BLaER1 (cell line): ENCODE results near the gene TGIF2.
A peak's percentile ranks its signal among the peaks of the same experiment; 100 is the strongest.

ENCODE experiments used
- H3K27ac ChIP-seq: shearing (Covaris generic); formaldehyde crosslinking; 2 replicates; pipeline ENCODE4 v1.8.1; 2022
- H3K27me3 ChIP-seq: shearing (Covaris generic); formaldehyde crosslinking; 2 replicates; pipeline ENCODE4 v1.8.1; 2022
- H3K36me3 ChIP-seq: shearing (Covaris generic); formaldehyde crosslinking; 2 replicates; pipeline ENCODE4 v1.8.1; 2022
- H3K4me1 ChIP-seq: shearing (Covaris generic); formaldehyde crosslinking; 2 replicates; pipeline ENCODE4 v1.8.1; 2022
- H3K4me2 ChIP-seq: shearing (Covaris generic); formaldehyde crosslinking; 2 replicates; pipeline ENCODE4 v1.8.1; 2022
- H3K4me3 ChIP-seq: shearing (Covaris generic); formaldehyde crosslinking; 2 replicates; pipeline ENCODE4 v1.8.1; 2022
- H3K9ac ChIP-seq: shearing (Covaris generic); formaldehyde crosslinking; 2 replicates; pipeline ENCODE4 v1.8.1; 2022
- H3K9me3 ChIP-seq: shearing (Covaris generic); formaldehyde crosslinking; 2 replicates; pipeline ENCODE4 v1.8.1; 2022
- H4K20me1 ChIP-seq: shearing (Covaris generic); formaldehyde crosslinking; 2 replicates; pipeline ENCODE4 v1.8.1; 2022
- Cebpa-rat ChIP-seq: shearing (Covaris generic); IDR thresholded peaks from 2 replicates; pipeline ENCODE4 v1.8.1; 2022

The TGIF2 gene

DNA sequence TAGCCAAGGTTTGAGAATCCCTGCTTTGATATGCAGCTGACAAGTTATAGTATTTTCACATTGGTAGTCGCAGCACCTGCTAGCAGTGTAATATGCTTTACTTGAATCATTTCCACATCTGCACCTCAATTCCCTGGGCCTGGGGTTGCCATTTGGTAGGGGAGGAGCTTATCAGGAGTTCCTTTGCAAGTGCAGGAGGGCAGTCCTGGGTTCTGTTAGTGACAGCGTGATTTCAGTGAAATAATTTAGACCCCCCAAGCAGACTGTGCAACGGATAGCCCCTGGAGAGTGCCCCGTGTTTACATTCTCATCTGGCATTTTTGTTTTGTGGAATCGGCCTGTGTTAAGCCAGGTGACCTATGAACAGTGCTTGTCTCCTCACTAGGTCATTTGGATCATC, 38.2 kb downstream of the TGIF2 start:
- Histone ChIP-seq H3K4me2 (no peak overlapping the region), H4K20me1 (peaks cover 37% of the 10 kb centered on the region), H3K4me1 (peaks cover 13% of the 10 kb centered on the region), H3K9me3 (no peaks in the 10 kb centered on the region), H3K27me3 (no peaks in the 10 kb centered on the region), H3K36me3 (peaks cover 84% of the 10 kb centered on the region), H3K4me3 (no peak overlapping the region), H3K9ac (no peak overlapping the region), H3K27ac (no peak overlapping the region)
- TF ChIP-seq Cebpa-rat, result no peak

DNA sequence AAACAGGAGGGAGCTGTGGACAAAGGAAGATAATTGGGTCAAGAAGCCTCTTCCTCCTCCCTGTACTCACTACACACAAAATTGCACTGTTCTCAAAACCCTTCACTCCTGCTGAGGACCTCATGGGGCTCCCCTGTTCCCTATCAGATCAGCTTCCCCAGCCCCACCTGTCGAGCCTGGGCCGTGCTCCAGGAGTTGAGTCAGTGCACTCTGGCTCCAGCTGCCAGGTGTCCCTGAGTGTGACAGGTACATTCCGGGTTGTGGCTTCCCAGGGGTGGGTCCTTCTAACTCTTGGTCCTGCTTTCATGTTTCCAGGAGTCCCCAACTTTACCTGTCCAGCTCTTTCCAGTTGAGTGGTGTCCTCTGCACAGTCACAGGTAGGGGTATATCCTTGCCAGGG, 40.6 kb downstream of the TGIF2 start:
- H3K27me3 ChIP-seq, result no peaks in the 10 kb centered on the region
- peaks cover 17% of the 10 kb centered on the region for H4K20me1 ChIP-seq
- no peak overlapping the region for H3K4me2 ChIP-seq
- H3K9me3 ChIP-seq, result no peaks in the 10 kb centered on the region
- H3K27ac ChIP-seq, result no peak overlapping the region
- no peaks in the 10 kb centered on the region for H3K4me1 ChIP-seq
- no peak overlapping the region for H3K9ac ChIP-seq
- H3K36me3 ChIP-seq, result peaks cover 69% of the 10 kb centered on the region
- no peak overlapping the region for H3K4me3 ChIP-seq
- TF ChIP-seq Cebpa-rat, result no peak

DNA sequence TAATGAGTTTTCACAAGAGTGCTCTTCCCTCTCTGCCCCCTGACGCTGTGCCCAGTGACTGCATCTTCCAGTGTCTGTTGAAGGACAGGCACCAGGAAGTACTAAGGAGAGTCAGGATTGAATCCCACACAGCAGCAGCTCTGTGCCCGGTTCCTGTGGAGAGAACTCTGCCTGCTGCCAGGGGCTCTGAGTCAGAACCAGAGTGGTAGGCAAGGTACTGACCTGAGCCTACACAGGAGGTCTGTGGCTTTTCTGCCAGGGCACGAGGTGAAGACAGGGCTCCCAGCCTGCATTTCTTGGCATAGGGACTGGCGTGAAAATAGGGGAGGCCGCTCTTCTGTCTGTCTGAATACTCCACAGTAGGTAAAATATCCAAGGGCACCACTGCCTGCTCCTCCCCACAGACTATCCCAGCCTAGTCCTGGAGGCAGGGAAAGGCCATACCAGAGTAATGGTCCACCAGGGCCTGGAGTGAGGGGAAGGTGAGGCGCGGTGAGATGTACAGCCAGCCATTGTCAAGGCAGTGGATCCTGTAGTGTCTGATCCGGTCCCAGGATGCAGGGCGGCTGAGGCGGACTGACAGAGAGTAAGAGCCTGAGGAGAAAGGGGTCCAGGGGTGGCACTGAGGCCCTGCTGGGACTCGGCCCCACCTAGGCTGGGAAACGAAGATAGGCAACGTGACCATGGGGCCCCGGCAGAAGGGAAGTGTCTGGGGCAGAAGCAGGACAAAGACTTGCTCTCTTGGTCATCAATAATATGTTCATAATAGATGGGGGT, 41.6 kb downstream of the TGIF2 start:
- no peak overlapping the region for H3K4me3 ChIP-seq
- H3K27ac ChIP-seq, result no peak overlapping the region
- H3K9ac ChIP-seq, result peak overlapping the region; percentile 24; the same call in 1 of the 2 replicates
- no peaks in the 10 kb centered on the region for H3K9me3 ChIP-seq
- no peak for TF ChIP-seq Cebpa-rat
- peaks cover 17% of the 10 kb centered on the region for H4K20me1 ChIP-seq
- H3K36me3 ChIP-seq, result peaks cover 59% of the 10 kb centered on the region
- H3K4me1 ChIP-seq, result no peaks in the 10 kb centered on the region
- H3K27me3 ChIP-seq, result no peaks in the 10 kb centered on the region
- H3K4me2 ChIP-seq, result no peak overlapping the region

DNA sequence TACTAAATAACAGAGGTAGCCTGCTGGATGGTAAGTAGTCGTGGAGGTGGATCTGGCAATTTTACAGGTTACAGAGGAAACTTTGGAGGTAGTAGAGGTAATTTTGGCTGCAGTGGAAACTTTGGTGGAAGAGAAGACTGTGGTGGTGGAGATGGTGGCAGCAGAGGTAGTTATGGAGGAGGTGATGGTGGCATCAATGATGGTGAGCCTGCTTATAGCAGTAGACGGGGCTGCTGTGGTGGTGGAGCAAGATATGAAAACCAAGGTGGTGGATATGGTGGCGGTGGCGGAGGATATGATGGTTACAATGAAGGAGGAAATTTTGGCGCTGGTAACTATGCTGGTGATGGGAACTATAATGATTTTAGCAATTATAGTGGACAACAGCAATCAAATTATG, 47.5 kb downstream of the TGIF2 start:
- Histone ChIP-seq H3K4me3 (no peak overlapping the region), H3K9me3 (no peaks in the 10 kb centered on the region), H4K20me1 (no peaks in the 10 kb centered on the region), H3K36me3 (no peaks in the 10 kb centered on the region), H3K4me2 (no peak overlapping the region), H3K9ac (no peak overlapping the region), H3K4me1 (no peaks in the 10 kb centered on the region), H3K27me3 (no peaks in the 10 kb centered on the region), H3K27ac (no peak overlapping the region)
- TF ChIP-seq Cebpa-rat, result no peak

DNA sequence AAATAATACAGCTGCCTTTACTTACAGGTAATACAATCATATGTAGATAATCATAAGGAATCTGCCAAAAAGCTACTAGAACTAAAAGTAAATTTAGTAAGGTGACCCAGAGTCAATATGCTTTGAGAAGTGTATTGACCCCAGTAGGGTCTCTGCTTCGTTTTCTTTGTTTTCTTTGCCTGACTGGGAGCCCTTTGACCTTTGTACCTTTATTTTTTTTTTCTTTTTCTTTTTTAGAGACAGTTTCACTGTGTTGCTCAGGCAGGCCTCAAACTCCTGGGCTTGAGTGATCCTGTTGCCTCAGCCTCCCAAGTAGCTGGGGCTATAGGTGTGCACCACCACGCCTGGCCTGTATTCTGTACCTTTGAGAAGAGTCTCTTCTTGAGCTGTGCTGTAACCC, 50.0 kb downstream of the TGIF2 start:
- no peak overlapping the region for H3K4me2 ChIP-seq
- H3K27me3 ChIP-seq, result no peaks in the 10 kb centered on the region
- no peaks in the 10 kb centered on the region for H3K9me3 ChIP-seq
- no peaks in the 10 kb centered on the region for H3K36me3 ChIP-seq
- no peak overlapping the region for H3K27ac ChIP-seq
- H3K9ac ChIP-seq, result no peak overlapping the region
- H3K4me3 ChIP-seq, result no peak overlapping the region
- no peaks in the 10 kb centered on the region for H4K20me1 ChIP-seq
- TF ChIP-seq Cebpa-rat, result no peak
- no peaks in the 10 kb centered on the region for H3K4me1 ChIP-seq

- no peak for TF ChIP-seq Cebpa-rat
- no peak overlapping the region for H3K4me2 ChIP-seq
- no peak overlapping the region for H3K27ac ChIP-seq
- no peaks in the 10 kb centered on the region for H4K20me1 ChIP-seq
- H3K27me3 ChIP-seq, result no peaks in the 10 kb centered on the region
- H3K9ac ChIP-seq, result no peak overlapping the region
- H3K4me1 ChIP-seq, result peaks cover 7% of the 10 kb centered on the region
- H3K9me3 ChIP-seq, result no peaks in the 10 kb centered on the region
- no peak overlapping the region for H3K4me3 ChIP-seq
- H3K36me3 ChIP-seq, result no peaks in the 10 kb centered on the region
Measured at GRCh38 chr20:36624068-36624943, 50.9 kb downstream of the TGIF2 start.

DNA sequence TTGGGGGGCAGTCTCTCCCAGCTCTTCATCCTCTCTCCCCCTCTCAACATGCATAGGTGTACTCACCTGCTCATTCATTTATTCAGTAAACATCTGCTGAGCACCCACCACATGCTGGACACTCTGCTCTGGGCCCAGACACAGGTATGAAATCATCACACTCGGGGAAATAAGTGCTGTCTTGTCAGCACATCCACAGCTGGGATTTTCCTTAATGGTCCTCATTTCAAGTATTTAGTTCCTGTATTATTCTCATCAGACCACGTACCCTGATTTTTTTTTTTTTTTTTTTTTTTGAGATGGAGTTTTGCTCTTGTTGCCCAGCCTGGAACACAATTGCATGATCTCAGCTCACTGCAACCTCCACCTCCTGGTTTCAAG, 51.5 kb downstream of the TGIF2 start:
- no peak overlapping the region for H3K9ac ChIP-seq
- no peaks in the 10 kb centered on the region for H3K36me3 ChIP-seq
- no peaks in the 10 kb centered on the region for H4K20me1 ChIP-seq
- H3K4me1 ChIP-seq, result peaks cover 13% of the 10 kb centered on the region
- H3K4me3 ChIP-seq, result no peak overlapping the region
- H3K4me2 ChIP-seq, result no peak overlapping the region
- H3K27me3 ChIP-seq, result no peaks in the 10 kb centered on the region
- H3K27ac ChIP-seq, result no peak overlapping the region
- TF ChIP-seq Cebpa-rat, result no peak
- no peaks in the 10 kb centered on the region for H3K9me3 ChIP-seq

DNA sequence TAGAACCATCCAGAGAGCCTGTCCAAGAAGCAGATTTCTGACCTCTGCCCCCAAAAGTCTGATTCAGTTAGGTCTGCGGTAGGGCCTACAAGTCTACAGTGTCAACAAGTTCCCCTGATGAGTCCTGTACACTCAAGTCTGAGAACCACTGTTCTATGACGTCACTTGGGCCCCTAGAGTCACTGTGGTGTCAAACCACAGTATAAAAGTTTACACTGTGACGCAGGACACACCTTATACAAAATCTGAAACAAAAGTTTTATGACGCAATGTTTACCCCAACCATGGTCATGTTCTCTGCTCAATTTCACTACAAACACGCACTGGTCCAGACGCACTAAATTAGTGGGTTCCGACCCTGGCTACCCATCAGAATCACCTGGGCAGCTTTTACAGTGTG, 54.7 kb downstream of the TGIF2 start:
- Histone ChIP-seq H3K9ac (no peak overlapping the region), H3K36me3 (no peaks in the 10 kb centered on the region), H4K20me1 (no peaks in the 10 kb centered on the region), H3K27me3 (no peaks in the 10 kb centered on the region), H3K4me2 (no peak overlapping the region), H3K4me3 (no peak overlapping the region), H3K4me1 (peaks cover 30% of the 10 kb centered on the region), H3K9me3 (no peaks in the 10 kb centered on the region), H3K27ac (no peak overlapping the region)
- no peak for TF ChIP-seq Cebpa-rat

DNA sequence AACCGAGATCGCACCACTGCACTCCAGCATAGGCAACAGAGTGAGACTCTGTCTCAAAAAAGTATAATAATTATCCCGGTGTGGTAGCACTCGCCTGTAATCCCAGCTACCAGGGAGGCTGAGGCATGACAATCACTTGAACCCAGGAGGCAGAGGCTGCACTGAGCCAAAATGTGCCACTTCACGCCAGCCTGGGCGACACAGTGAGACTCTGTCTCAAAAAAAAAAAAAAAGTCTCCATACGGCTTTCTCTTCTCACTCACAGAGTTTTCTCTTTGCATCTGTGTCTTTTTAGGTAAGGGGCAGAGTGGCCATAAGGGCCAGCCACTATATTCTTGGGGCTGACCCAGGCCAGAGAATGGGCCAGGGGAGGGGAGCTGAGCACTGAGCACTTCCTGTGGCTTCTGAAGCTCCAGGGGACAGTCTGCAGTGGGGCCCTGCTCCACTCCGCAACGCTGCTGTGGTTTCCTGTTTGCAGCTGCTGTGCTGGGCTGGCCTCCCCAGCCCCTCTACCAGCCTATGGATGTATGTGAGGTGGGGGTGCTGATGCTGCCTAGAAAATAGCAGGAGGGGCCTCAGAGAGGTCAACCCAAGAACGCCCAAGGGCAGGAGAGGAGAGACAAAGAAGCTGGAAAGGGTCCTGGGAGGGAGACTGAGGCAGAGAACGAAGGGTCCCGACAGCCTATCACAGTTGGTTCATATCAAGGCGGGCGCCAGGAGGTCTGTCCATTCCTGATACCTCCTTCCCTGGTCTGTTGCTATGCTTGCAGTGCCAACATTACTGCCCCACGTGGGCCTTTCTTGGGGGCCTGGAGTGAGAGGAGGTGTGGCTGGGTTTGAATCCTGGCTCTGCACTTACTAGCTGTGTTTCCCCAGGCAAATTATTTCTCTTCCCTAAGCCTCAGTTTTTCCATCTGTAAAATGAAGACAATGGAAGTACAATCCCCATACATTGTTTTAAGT, 56.6 kb downstream of the TGIF2 start:
- Histone ChIP-seq H3K27me3 (no peaks in the 10 kb centered on the region), H3K27ac (peak overlapping the region; percentile 72), H3K4me1 (peaks cover 30% of the 10 kb centered on the region), H3K9me3 (no peaks in the 10 kb centered on the region), H4K20me1 (no peaks in the 10 kb centered on the region), H3K36me3 (no peaks in the 10 kb centered on the region), H3K4me2 (peak overlapping the region; percentile 88), H3K4me3 (no peak overlapping the region), H3K9ac (peak overlapping the region; percentile 5; the same call in 1 of the 2 replicates)
- TF ChIP-seq Cebpa-rat, result no peak
